ENCODE measurements around the gene BTN1A1.

GRCh38 chr6:26452631-26453235, 47.4 kb upstream of the BTN1A1 start:
- TF ChIP-seq CTCF (conservative IDR thresholded peaks at IDR 0.05 in 1 of 2, IDR thresholded peaks at IDR 0.05 in 1 of 2; ENCODE audit: low read depth in 1 of 2, low read length in 2 of 2) (no peak), EZH2 (IDR thresholded peaks at IDR 0.05; ENCODE audit: low read length, missing control alignments) (no peak)
